Neural cell (in vitro differentiated cells): ENCODE measurements around the gene CSF2RB. TPM values are rescaled to one million over a fixed set of nuclear protein-coding genes. Genes with fewer than 3 reads are reported as not detected.

Source experiments
- H2AFZ ChIP-seq: fragments of 200-600, 300-800 bp; sonication (generic), shearing (Covaris generic); 2 replicates; pipeline ENCODE4 v1.6.0; 2014; ENCODE audit warnings: low read depth, mild to moderate bottlenecking, antibody characterized with exemption, low read length, moderate library complexity
- H3F3A ChIP-seq: fragments of 200-600 bp; shearing (Covaris generic); 2 replicates; pipeline ENCODE4 v1.6.1; 2016; ENCODE audit warnings: mild to moderate bottlenecking, moderate library complexity, mixed read lengths, antibody characterized with exemption, low read length; ENCODE audit not compliant: insufficient read depth, poor library complexity, severe bottlenecking
- H3K27ac ChIP-seq: fragments of 200-600, 300-800 bp; sonication (generic), shearing (Covaris generic); 2 replicates; pipeline ENCODE4 v1.5.1; 2014; ENCODE audit warnings: mild to moderate bottlenecking, low read length, moderate library complexity
- H3K27me3 ChIP-seq: fragments of 300-800, 200-600 bp; sonication (generic), shearing (Covaris generic); 2 replicates; pipeline ENCODE4 v1.6.0; 2014; ENCODE audit warnings: mild to moderate bottlenecking, low read depth, low read length, moderate library complexity; ENCODE audit not compliant: insufficient read depth
- H3K36me3 ChIP-seq: fragments of 300-800, 200-600 bp; sonication (generic), shearing (Covaris generic); 2 replicates; pipeline ENCODE4 v1.5.1; 2014; ENCODE audit warnings: mild to moderate bottlenecking, antibody characterized with exemption, low read length, moderate library complexity; ENCODE audit not compliant: insufficient read depth
- H3K4me2 ChIP-seq: fragments of 300-800, 200-600 bp; sonication (generic), shearing (Covaris generic); 2 replicates; pipeline ENCODE4 v1.6.0; 2014; ENCODE audit warnings: mild to moderate bottlenecking, low read length
- H3K4me3 ChIP-seq: fragments of 300-800, 200-600 bp; sonication (generic), shearing (Covaris generic); 2 replicates; pipeline ENCODE4 v1.5.1; 2014; ENCODE audit warnings: mild to moderate bottlenecking, low read length, moderate library complexity
- H3K79me2 ChIP-seq: fragments of 200-600 bp; shearing (Covaris generic); replicated peaks from 2 replicates; pipeline ENCODE4 v1.6.0; 2014; ENCODE audit warnings: mild to moderate bottlenecking, low read length, moderate library complexity; ENCODE audit not compliant: insufficient read depth
- H3K9ac ChIP-seq: fragments of 300-800, 200-600 bp; sonication (generic), shearing (Covaris generic); 2 replicates; pipeline ENCODE4 v1.6.1; 2016; ENCODE audit warnings: mild to moderate bottlenecking, low read length, mixed read lengths
- H3K9me2 ChIP-seq: fragments of 200-600 bp; shearing (Covaris generic); 2 replicates; pipeline ENCODE4 v1.6.1; 2016; ENCODE audit warnings: mild to moderate bottlenecking, low read length, mixed read lengths; ENCODE audit not compliant: insufficient read depth
- H3K9me3 ChIP-seq: fragments of 200-600, 300-800 bp; sonication (generic), shearing (Covaris generic); 2 replicates; pipeline ENCODE4 v1.6.1; 2016; ENCODE audit warnings: mild to moderate bottlenecking, mixed run types, low read length, moderate library complexity, mixed read lengths
- H4K20me1 ChIP-seq: fragments of 200-600 bp; shearing (Covaris generic); 2 replicates; pipeline ENCODE4 v1.6.1; 2016; ENCODE audit warnings: mild to moderate bottlenecking, mixed run types; ENCODE audit not compliant: insufficient read depth
- EP300 ChIP-seq: fragments of 450-650 bp; conservative IDR thresholded peaks from 2 replicates; pipeline ENCODE4 v1.6.1; 2014; ENCODE audit warnings: antibody characterized with exemption, mild to moderate bottlenecking, moderate library complexity; ENCODE audit not compliant: poor library complexity, severe bottlenecking
- EZH2 ChIP-seq: fragments of 200-600, 300-800 bp; shearing (Covaris generic), sonication (generic); IDR thresholded peaks from 2 replicates; pipeline ENCODE4 v1.6.1; 2014; ENCODE audit warnings: antibody characterized with exemption, low read length, borderline replicate concordance, mild to moderate bottlenecking; ENCODE audit not compliant: insufficient read depth, poor library complexity, severe bottlenecking
- MXI1 ChIP-seq: fragments of 450-650 bp; conservative IDR thresholded peaks from 2 replicates; pipeline ENCODE4 v1.6.1; 2014; ENCODE audit warnings: antibody characterized with exemption, mild to moderate bottlenecking; ENCODE audit not compliant: poor library complexity, severe bottlenecking
- POLR2AphosphoS5 ChIP-seq: IDR thresholded peaks from 2 replicates; pipeline ENCODE4 v1.6.1; 2012
- RAD21 ChIP-seq: fragments of 450-650 bp; conservative IDR thresholded peaks from 2 replicates; pipeline ENCODE4 v1.6.1; 2014; ENCODE audit warnings: antibody characterized with exemption, mild to moderate bottlenecking, moderate library complexity
- SMC3 ChIP-seq: fragments of 450-650 bp; conservative IDR thresholded peaks from 2 replicates; pipeline ENCODE4 v1.6.1; 2014; ENCODE audit warnings: antibody characterized with exemption, mild to moderate bottlenecking, moderate library complexity; ENCODE audit not compliant: poor library complexity
- TAF1 ChIP-seq: IDR thresholded peaks from 2 replicates; pipeline ENCODE4 v1.6.1; 2012; ENCODE audit warnings: low read depth
- polyA plus RNA-seq: library from polyadenylated mRNA; depleted of rRNA; stranded (reverse); fragments of >200 nt; gene quantifications from 2 replicates; pipeline ENCODE4 v1.2.3, GENCODE V29; 2014
- TF ChIP-seq, protein P1 (sequence below): IDR thresholded peaks from 2 replicates; pipeline ENCODE4 v1.6.1; 2012; ENCODE audit warnings: borderline replicate concordance
- TF ChIP-seq, protein P2 (sequence below): fragments of 450-650 bp; IDR thresholded peaks from 2 replicates; pipeline ENCODE4 v1.5.1; 2014; ENCODE audit warnings: antibody characterized with exemption, mild to moderate bottlenecking, moderate library complexity; ENCODE audit not compliant: poor library complexity, severe bottlenecking

CSF2RB gene
- polyA plus RNA-seq, 1 donor from 2014 or later, result not detected

DNA sequence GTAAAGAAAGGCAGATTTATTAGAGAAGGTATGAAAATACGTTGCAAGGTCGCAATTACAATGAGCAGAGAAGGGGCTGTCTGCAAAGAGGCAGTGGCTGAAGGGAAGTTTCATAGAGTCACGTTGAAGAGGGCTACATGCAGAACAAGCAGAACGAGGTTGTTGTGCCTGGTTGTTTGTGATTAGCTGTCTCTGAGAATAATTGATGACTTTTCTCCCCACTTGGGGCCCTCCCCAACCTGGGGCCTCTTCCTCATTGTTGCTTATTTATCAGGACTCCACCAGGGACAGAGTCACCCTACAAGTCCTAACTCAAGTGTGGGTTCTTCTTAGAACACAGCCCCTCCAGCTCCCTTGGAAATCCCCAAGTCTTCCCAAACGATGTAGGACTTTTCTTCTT, 29.1 kb downstream of the CSF2RB start:
- H3K36me3 ChIP-seq, result no peaks in the 10 kb centered on the region
- TF ChIP-seq, protein P1, sequence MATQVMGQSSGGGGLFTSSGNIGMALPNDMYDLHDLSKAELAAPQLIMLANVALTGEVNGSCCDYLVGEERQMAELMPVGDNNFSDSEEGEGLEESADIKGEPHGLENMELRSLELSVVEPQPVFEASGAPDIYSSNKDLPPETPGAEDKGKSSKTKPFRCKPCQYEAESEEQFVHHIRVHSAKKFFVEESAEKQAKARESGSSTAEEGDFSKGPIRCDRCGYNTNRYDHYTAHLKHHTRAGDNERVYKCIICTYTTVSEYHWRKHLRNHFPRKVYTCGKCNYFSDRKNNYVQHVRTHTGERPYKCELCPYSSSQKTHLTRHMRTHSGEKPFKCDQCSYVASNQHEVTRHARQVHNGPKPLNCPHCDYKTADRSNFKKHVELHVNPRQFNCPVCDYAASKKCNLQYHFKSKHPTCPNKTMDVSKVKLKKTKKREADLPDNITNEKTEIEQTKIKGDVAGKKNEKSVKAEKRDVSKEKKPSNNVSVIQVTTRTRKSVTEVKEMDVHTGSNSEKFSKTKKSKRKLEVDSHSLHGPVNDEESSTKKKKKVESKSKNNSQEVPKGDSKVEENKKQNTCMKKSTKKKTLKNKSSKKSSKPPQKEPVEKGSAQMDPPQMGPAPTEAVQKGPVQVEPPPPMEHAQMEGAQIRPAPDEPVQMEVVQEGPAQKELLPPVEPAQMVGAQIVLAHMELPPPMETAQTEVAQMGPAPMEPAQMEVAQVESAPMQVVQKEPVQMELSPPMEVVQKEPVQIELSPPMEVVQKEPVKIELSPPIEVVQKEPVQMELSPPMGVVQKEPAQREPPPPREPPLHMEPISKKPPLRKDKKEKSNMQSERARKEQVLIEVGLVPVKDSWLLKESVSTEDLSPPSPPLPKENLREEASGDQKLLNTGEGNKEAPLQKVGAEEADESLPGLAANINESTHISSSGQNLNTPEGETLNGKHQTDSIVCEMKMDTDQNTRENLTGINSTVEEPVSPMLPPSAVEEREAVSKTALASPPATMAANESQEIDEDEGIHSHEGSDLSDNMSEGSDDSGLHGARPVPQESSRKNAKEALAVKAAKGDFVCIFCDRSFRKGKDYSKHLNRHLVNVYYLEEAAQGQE, result no peak
- TF ChIP-seq EP300 (no peak), SMC3 (no peak), EZH2 (no peak), POLR2AphosphoS5 (no peak), TAF1 (no peak), RAD21 (no peak), MXI1 (no peak)
- TF ChIP-seq, protein P2, sequence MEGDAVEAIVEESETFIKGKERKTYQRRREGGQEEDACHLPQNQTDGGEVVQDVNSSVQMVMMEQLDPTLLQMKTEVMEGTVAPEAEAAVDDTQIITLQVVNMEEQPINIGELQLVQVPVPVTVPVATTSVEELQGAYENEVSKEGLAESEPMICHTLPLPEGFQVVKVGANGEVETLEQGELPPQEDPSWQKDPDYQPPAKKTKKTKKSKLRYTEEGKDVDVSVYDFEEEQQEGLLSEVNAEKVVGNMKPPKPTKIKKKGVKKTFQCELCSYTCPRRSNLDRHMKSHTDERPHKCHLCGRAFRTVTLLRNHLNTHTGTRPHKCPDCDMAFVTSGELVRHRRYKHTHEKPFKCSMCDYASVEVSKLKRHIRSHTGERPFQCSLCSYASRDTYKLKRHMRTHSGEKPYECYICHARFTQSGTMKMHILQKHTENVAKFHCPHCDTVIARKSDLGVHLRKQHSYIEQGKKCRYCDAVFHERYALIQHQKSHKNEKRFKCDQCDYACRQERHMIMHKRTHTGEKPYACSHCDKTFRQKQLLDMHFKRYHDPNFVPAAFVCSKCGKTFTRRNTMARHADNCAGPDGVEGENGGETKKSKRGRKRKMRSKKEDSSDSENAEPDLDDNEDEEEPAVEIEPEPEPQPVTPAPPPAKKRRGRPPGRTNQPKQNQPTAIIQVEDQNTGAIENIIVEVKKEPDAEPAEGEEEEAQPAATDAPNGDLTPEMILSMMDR, result no peak
- H3K79me2 ChIP-seq, result no peaks in the 10 kb centered on the region
- no peaks in the 10 kb centered on the region for H3F3A ChIP-seq
- no peak overlapping the region for H3K4me3 ChIP-seq
- H3K4me2 ChIP-seq, result no peak overlapping the region
- H3K9me3 ChIP-seq, result no peaks in the 10 kb centered on the region
- H3K9me2 ChIP-seq, result no peaks in the 10 kb centered on the region
- H3K27ac ChIP-seq, result no peak overlapping the region
- H3K9ac ChIP-seq, result no peak overlapping the region
- no peak overlapping the region for H2AFZ ChIP-seq
- no peaks in the 10 kb centered on the region for H3K27me3 ChIP-seq
- H4K20me1 ChIP-seq, result no peaks in the 10 kb centered on the region

DNA sequence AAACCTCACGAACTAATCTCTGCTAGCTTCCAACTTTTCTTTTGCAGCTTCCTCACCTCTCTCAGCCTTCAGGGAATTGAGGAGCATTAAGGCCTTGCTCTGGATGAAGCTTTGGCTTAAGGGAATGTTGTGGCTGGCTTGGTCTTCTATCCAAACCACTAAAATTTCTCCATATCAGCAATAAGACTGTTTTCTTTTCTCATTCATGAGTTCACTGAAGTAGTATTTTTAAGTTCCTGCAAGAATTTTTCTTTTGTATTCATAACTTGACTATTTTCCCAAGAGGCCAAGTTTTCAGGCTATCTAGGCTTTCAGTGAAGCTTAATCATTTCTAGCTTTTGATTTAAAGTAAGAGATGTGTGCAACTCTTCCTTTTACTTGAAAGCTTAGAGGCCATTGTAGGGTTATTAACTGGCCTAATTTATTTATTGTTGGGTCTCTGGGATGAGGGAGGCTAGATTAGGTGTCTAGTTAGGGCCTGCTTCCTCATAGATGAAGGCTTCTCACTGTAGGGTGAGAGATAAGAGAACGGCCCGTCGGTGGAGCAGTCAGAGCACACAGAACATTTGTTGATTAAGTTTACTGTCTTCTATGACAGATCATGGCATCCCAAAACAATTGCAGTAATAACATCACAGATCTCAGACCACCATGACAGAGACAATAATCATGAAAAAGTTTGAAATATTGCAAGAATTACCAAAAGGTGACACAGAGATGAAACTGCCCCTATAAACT, 33.2 kb downstream of the CSF2RB start:
- TF ChIP-seq, protein P1, result no peak
- TF ChIP-seq EZH2, result no peak
- Histone ChIP-seq H3K9me2 (no peaks in the 10 kb centered on the region), H3K4me3 (no peak overlapping the region), H3K4me2 (no peak overlapping the region), H3K27me3 (no peaks in the 10 kb centered on the region), H3F3A (no peaks in the 10 kb centered on the region), H2AFZ (no peak overlapping the region), H3K79me2 (no peaks in the 10 kb centered on the region), H3K27ac (no peak overlapping the region), H3K36me3 (no peaks in the 10 kb centered on the region), H4K20me1 (no peaks in the 10 kb centered on the region), H3K9ac (no peak overlapping the region), H3K9me3 (no peaks in the 10 kb centered on the region)
